ENCODE measurements around the gene IGF1.

The IGF1 gene

DNA sequence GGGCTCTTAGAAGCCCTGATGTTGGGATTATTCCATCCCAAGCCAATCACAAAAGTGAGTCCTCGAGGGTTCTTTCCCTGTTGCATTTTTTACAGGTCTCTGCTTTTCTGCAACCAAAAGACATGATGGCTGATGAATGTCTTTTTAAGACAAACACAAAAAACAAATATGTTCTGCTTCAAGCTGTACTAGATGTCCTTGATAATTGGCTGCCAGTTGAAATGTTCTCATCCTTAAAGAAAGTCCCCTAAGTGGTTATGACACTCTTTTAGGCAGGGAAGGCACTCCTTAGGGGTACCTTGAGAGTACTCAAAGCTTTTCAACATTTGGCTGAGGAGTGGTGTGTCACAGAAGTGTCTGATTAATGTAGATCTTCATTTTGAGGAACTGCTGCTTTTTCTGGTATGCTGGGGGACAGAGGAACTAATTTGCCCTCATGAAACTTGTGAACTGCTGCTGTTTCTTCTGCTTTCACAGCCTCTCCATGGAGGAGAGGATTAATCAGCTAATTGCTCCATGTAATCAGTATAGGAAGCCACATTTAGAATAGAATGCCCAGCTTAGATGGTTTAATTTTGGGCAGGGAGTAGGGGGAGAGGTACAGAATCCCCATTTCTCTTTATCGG is 22.8 kb upstream of the IGF1 start:
- no peak for TF ChIP-seq FOXP2 (optimal IDR thresholded peaks at IDR 0.05; ENCODE audit: borderline replicate concordance, extremely low read depth, extremely low read length, insufficient read depth)
- no peak for TF ChIP-seq POLR2AphosphoS5 (IDR thresholded peaks at IDR 0.05; ENCODE audit: low read depth, low read length)
- no peak for TF ChIP-seq SIN3A (IDR thresholded peaks at IDR 0.05; ENCODE audit: borderline replicate concordance, insufficient read depth, low read length)
- no peak for TF ChIP-seq TAF1 (IDR thresholded peaks at IDR 0.05; ENCODE audit: borderline replicate concordance, insufficient read depth, low read length)
- TF ChIP-seq, protein P1, sequence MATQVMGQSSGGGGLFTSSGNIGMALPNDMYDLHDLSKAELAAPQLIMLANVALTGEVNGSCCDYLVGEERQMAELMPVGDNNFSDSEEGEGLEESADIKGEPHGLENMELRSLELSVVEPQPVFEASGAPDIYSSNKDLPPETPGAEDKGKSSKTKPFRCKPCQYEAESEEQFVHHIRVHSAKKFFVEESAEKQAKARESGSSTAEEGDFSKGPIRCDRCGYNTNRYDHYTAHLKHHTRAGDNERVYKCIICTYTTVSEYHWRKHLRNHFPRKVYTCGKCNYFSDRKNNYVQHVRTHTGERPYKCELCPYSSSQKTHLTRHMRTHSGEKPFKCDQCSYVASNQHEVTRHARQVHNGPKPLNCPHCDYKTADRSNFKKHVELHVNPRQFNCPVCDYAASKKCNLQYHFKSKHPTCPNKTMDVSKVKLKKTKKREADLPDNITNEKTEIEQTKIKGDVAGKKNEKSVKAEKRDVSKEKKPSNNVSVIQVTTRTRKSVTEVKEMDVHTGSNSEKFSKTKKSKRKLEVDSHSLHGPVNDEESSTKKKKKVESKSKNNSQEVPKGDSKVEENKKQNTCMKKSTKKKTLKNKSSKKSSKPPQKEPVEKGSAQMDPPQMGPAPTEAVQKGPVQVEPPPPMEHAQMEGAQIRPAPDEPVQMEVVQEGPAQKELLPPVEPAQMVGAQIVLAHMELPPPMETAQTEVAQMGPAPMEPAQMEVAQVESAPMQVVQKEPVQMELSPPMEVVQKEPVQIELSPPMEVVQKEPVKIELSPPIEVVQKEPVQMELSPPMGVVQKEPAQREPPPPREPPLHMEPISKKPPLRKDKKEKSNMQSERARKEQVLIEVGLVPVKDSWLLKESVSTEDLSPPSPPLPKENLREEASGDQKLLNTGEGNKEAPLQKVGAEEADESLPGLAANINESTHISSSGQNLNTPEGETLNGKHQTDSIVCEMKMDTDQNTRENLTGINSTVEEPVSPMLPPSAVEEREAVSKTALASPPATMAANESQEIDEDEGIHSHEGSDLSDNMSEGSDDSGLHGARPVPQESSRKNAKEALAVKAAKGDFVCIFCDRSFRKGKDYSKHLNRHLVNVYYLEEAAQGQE (IDR thresholded peaks at IDR 0.05; ENCODE audit: insufficient read depth in 1 of 2, low read depth in 2 of 2, low read length in 2 of 2) = no peak

DNA sequence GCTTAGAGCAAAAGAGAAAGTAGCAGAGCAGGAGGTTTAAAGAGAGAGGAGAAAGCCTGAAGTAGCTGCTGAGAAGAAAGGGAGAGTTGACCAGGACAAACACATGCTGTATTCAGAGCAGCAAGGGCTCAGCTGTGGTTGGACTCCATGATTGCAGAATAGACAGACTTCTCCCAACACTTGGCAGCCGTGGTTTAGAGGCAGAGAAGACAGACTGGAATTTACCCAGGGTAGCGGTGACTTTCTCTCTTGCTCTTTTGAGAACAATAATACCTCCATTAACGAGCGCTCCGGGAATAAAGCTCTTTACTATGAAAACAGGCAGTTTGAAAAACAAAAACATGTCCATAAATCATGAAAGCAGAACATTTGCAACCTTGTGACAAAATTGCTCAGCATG is 21.4 kb upstream of the IGF1 start:
- TF ChIP-seq, protein P1 (IDR thresholded peaks at IDR 0.05; ENCODE audit: insufficient read depth in 1 of 2, low read depth in 2 of 2, low read length in 2 of 2) = no peak
- TF ChIP-seq POLR2AphosphoS5 (IDR thresholded peaks at IDR 0.05; ENCODE audit: low read depth, low read length) (no peak), TAF1 (IDR thresholded peaks at IDR 0.05; ENCODE audit: borderline replicate concordance, insufficient read depth, low read length) (no peak), SIN3A (IDR thresholded peaks at IDR 0.05; ENCODE audit: borderline replicate concordance, insufficient read depth, low read length) (no peak), FOXP2 (optimal IDR thresholded peaks at IDR 0.05; ENCODE audit: borderline replicate concordance, extremely low read depth, extremely low read length, insufficient read depth) (no peak)

GRCh38 chr12:102498471-102498870 is 18.1 kb upstream of the IGF1 start:
- TF ChIP-seq SIN3A (IDR thresholded peaks at IDR 0.05; ENCODE audit: borderline replicate concordance, insufficient read depth, low read length) (no peak), TAF1 (IDR thresholded peaks at IDR 0.05; ENCODE audit: borderline replicate concordance, insufficient read depth, low read length) (no peak), POLR2AphosphoS5 (IDR thresholded peaks at IDR 0.05; ENCODE audit: low read depth, low read length) (no peak), FOXP2 (optimal IDR thresholded peaks at IDR 0.05; ENCODE audit: borderline replicate concordance, extremely low read depth, extremely low read length, insufficient read depth) (no peak)
- TF ChIP-seq, protein P1 (IDR thresholded peaks at IDR 0.05; ENCODE audit: insufficient read depth in 1 of 2, low read depth in 2 of 2, low read length in 2 of 2) = no peak

- no peak for TF ChIP-seq SIN3A (IDR thresholded peaks at IDR 0.05; ENCODE audit: borderline replicate concordance, insufficient read depth, low read length)
- TF ChIP-seq FOXP2 (optimal IDR thresholded peaks at IDR 0.05; ENCODE audit: borderline replicate concordance, extremely low read depth, extremely low read length, insufficient read depth) = no peak
- no peak for TF ChIP-seq POLR2AphosphoS5 (IDR thresholded peaks at IDR 0.05; ENCODE audit: low read depth, low read length)
- TF ChIP-seq, protein P1 (IDR thresholded peaks at IDR 0.05; ENCODE audit: insufficient read depth in 1 of 2, low read depth in 2 of 2, low read length in 2 of 2) = no peak
- TF ChIP-seq TAF1 (IDR thresholded peaks at IDR 0.05; ENCODE audit: borderline replicate concordance, insufficient read depth, low read length) = no peak
Measured at GRCh38 chr12:102497743-102498142, 17.4 kb upstream of the IGF1 start.

All from PFSK-1 (cell line).